Stimulated activated CD8-positive, alpha-beta memory T cell treated with anti-CD3 and anti-CD28 coated beads, Interleukin-12 subunit alpha, Interleukin-12 subunit beta, amount 100 ng/mL, for 4 hours (primary cell): ENCODE measurements around the gene SRC.

Source experiments
- DNase-seq: peaks from one replicate; pipeline ENCODE4 v3.0.0-alpha.2; 2020; ENCODE audit warnings: low read depth

SRC gene

DNA sequence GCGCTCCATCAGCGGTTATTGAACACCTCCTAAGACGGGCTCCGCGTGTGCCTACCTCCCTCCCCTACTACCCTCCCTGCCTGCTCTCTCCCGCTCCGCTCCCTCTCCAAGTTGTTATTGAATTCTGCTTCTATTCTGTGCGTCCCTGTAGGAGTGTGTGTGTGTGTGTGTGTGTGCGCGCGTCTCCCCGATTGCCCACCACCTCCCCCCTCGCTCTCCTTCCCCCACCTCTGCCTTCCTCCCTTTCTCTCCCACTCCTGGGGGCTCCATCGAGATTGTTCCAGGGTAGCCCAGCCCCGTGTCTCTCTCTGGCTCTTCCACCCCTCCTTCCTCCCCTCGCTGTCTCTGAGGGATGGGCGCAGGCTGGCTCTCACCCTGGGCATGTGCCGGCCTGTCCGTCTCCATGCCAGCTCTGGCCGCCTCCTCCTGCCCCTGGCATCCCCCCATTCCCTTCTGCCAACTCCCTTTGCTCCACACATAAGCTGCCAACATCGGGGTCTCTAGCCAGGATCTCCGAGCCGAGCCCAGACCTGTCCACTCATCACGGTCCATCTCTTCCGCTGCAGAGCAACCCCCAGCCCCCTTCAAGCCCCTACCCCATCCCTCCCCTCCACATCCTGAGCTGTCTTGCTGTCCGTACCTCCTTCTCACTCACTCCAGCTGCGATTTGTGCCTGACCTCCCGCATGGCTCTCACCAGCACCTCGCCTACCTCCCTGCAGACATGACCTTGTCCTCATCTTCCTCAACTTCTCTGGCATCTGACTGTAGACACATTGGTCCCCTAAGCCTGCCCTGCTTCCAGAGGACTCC is 68.5 kb downstream of the SRC start:
- DNase-seq: no peak

DNA sequence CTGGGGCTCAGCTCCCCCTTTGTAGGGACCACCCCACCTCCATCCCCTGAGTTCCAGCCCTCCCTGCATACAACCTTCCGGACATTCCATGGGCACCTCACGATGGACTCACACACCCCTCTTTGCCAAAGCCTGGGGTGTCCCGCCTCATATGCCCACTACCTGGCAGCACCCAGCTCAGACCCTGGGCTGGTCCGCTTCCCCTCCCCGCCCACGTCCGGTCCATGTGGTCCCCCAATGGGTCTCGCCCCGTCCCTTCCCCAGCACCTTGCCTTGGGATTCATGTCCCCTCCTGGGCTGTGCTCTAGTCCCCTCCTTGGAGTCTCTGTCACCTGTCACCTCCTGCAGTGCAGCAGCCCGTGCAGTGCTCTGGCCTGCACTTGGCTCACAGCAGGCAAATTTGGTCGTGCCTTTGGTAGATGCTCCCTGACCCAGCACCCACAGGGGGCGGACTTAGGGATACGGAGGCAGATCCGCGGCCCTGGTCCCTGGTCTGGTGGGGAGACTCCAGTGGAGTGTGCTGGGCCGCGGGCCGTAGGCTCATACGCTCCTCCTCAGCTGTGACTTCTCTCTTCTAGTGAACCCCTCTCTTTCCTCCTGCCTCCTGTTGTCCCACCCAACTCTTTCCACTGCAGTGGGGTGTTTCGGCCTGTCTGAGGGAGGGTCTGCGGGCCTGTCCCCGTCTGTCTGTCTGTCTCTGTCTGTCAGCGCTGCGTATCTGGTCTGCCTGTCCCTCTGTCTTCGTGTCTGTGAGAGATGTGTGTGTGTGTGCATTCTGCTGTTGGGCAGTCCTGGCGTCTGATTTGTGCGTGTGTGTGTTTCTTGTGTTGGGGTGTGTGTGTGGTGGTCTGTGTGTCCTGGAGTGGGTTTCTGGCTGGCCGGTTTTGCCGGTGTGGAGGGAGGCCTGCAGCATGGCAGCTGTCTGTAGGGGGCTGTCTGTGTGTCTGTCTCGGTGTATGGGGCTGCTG is 69.5 kb downstream of the SRC start:
- DNase-seq: no peak

- DNase-seq: no peak
These were observed 70.3 kb downstream of the SRC start for GRCh38 chr20:37416100-37416847.

DNA sequence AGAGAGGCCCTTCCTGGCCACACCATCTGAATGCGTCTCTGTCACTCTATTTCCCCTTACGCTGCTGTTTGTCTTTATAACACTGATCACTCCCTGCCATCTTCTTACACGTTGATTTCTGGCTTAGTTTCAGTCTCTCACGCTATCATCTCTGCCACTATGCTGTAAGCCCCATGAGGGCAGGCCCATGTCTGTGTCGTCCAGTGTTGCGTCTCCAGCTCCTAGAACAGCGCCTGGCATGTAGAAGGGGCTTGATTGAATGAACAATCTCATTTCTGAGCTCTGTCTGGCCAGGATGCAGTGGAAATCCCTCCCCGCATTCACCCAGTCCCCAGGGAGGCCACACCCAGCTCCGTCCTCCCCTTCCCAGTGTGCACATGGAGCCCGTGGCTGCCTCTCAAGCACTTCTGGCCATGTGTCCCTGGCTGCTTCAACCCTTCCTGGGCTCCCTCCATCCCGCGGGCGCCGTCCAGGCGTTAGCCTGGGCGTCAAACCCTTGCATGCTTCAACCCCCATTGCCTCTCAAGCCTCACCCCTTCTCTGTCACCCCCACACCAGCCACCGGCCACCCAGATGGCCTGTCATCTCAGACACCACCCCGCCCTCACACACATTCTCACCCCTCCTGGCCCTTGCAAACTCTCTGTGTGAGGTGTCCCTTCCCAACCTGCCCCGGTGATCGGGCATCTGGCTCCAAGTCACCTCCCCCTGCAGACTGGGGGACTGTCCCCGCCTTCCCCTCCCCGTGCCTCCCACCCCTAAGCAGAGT is 71.1 kb downstream of the SRC start:
- DNase-seq: no peak

GRCh38 chr20:37417617-37418467 is 71.9 kb downstream of the SRC start:
- no peak for DNase-seq

GRCh38 chr20:37418591-37419109 is 72.7 kb downstream of the SRC start:
- DNase-seq: no peak

DNA sequence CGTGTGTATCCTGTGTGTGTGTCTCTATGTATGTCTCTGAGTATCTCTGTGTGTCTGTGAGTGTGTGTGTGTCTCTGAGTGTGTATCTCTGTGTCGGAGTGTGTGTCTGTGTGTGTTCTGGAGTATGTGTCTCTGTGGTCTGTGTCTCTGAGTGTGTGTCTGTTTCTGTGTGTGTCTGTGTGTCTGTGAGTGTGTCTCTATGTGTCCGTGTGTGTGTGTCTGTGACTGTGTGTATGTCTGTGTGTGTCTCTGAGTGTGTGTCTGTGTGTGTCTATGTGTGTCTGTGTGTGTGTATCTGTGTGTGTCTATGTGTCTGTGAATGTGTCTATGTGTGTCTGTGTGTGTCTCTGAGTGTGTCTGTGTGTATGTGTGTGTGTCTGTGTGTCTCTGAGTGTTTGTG is 73.4 kb downstream of the SRC start:
- no peak for DNase-seq

DNA sequence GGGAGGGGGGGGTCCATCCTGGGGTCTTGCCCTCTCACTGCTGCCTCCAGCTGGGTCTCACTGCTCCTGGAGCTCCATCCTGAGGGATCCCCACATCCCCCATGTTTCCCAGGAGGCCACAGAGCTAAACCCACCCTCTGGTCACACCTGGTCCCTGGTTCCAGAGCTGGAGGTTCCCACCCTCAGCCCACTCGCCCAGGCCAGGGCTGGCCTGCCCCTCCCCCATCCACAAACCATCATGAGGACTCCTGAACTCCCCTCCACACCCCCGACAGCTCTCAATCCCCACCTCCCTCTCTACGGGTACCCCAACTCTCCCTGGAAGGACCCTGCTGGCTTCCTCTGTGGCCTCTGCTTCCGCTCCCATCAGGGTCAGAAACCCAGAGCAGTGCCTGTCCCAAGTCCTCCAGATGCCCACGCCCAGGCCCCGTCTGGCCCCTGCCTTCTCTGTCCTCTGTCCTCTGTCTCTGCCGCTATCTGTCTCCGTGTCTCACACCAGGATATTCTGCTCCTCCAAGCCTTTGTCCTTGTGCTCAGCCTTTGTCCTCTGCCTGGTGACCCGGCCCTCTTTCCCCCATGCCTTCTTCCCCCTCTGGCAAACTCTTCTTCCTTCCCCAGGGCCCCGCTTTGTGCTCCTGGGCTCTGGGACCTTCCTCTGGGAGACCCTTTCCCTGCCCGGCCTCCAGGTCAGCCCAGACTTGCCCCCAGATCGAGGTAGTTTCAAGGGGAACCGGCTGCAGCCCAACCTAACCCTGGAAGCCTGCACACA is 74.0 kb downstream of the SRC start:
- DNase-seq: no peak

DNA sequence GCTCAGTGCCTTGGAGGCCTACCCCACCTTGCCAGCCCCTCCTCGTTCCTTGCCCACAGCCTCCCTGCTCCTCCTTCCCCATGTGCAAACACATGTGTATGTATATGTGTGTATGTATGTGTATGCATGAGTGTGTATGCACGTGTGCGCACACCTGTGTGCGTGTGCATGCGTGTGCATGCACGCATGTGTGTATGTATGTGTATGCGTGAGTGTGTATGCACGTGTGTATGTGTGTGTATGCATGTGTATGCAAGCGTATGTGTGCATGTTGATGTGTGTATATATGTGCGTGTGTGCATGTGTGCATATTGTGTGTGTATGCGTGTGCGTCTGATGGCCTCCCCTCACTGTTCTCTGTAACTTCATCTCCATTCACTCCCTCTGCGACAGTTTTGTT is 74.7 kb downstream of the SRC start:
- no peak for DNase-seq

DNA sequence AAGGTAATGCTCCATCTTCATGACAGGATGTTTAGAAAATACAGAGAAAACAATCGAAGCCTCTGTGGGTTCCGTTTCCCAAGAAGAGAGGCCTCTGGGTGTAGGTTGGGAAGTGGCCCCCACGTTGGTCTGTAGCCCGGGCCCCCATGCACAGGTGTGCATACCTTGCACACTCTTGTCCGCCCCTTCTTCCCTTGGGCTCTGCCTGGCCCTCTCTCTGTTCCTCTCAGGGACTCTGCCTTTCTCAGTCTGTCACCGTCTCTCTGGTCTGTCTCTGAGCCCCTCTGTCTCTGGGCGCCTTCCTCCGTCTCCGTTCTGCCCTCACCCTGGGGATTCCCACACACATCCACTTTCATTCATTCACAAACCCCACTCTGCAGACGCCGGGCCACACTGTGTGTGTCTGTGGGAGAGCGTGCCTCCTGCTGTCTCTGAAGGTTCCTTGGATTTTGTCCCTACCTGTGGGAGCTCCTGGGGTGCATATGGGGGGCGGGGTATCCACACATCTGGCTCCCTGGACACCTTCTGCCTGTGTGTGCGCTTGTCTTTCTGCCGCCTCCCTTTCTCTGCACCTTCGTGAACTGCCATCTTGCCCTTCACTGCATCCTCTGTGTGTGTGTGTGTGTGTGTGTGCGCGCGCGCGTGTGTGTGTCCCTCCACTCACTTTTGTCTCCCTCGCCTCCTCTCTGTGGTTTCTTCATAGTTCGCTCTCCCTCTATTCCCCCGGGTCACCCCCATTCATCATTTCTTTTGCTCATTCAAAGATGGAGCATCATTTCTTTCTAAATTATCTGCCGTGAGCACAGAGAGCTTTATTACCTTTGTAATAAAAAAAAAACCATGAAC is 75.3 kb downstream of the SRC start:
- no peak for DNase-seq

DNA sequence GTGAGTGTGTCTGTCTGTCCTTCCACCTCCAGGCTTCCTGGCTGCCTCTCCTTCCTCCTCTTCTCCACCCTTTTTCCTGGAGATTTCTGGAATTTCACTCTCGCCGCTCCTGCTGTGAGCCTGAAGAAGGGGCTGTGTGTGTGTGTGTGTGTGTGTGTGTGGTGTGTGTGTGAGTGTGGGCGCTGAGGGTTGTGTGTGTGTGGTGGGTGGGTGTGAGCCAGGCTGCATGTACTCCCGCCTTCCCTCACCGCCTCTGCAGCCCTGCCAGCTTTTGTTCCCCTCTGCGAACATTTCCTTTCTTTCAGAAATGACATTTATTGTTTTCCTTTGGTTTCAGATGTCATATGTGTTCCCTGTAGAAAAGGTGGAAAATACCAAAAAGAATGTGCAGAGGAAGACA is 76.0 kb downstream of the SRC start:
- no peak for DNase-seq

- DNase-seq: no peak
These were observed 76.9 kb downstream of the SRC start for GRCh38 chr20:37422791-37423286.

DNA sequence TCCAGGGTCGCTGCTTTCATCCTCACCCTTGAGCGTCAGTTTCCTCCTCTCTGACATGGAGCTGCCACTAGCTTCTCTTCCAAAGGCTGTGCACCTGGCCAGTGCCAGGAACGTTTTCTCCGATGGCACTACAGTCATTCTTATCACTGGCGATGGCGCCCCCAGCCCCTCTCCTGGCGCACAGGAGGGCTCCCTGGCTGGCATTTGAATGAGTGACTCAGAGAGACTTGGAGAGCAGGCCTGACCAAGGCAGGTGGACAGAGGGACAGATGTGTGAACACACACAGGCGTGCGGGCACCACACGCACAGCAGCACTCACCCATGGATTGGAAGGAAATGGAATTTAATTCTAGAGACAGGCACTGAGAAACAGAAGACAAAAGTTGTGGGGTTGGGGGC is 77.6 kb downstream of the SRC start:
- no peak for DNase-seq

DNA sequence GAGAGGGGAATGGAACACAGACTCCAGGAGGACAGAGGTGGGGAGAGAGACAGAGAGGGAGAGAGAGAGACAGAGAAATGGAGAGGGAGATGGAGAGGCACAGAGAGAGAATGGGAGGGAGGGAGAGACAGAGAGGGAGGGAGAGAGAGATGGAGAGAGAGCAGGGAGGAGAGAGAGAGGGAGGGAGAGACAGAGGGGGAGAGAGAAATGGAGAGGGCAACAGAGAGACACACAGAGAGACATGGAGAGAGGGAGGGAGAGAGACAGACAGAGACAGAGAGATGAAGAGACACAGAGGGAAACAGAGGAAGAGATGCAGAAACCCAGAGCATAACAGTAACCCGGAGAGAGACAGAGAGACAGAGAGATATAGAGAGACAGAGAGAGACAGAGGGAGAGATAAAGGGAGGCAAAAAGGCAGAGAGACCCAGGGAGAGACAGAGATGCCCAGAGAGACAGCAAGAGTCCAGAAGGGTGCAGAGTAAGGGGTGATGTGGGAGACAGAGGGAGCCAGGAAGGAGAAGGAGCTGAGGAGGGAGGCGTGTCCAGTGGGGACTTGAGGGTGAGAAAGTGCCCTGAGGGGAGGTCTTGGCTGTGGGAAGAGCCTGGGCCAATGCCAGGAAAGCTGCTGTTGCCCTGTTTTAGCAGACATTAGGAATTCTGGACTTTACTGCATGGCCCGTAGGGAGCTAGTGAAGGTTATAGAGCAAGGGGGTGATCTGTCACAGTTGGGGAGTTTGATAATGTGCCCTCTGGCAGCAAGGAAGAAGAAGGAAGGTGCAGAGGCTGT is 78.3 kb downstream of the SRC start:
- DNase-seq: no peak

DNA sequence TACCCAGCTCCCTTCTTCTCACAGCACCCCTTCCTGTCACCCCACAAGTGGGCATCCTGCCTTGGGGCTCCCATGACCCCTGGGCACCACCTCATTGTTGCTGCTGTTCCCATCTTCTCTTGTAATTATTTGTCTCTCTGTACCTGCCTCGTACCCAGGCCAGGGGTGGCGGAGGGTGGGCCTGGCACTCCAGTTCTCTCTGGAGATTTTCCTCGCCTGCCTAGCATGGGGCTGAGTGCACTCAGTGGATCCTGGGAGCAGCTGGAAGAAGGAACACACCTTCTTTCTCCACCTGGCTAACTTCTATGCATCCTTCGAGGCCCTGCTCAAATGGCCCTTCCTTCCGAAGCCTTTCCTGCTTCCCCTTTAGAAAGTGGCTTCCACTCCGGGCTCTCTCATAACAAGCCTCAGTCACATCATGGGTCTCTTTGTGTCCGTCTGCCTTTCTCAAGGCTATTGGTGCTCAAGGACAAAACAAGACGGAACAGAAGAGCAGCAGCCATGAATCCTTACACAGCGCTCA is 79.2 kb downstream of the SRC start:
- DNase-seq: no peak

GRCh38 chr20:37426106-37426505 is 80.2 kb downstream of the SRC start:
- no peak for DNase-seq

DNA sequence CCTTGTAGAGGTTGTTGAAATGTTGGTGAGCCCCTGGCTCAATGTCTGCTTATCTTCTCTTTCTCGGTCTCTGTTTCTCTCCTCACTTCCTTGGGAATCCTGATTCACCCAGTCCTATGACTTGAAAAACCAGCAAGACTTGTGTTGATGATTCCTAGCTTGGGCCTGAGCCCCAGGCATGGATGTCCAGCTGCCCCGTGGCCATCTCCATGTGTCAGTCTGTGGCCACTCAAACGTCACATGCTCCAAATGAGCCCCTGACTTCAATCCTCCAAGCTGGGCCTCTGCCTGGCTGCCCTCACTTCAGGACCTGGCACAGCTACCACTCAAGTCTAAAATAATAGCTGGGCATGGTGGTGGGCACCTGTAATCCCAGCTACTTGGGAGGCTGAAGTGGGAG is 81.0 kb downstream of the SRC start:
- no peak for DNase-seq
